SU-DHL-6 (cell line): Measurements from ENCODE around the gene PTBP3.

Source experiments
- CTCF ChIP-seq: fragments of 200-600 bp; sonication (generic); IDR thresholded peaks from one replicate; pipeline ENCODE4 v1.5.1; 2017; ENCODE audit warnings: antibody characterized with exemption, mild to moderate bottlenecking, low read length, moderate library complexity; ENCODE audit not compliant: insufficient read depth, poor library complexity, severe bottlenecking
- EZH2phosphoT487 ChIP-seq: fragments of 200-600 bp; sonication (generic), shearing (Covaris generic); conservative IDR thresholded peaks from 2 replicates; pipeline ENCODE4 v1.6.1; 2018; ENCODE audit warnings: mild to moderate bottlenecking, antibody characterized with exemption, low read length, moderate library complexity, mixed read lengths

- TF ChIP-seq CTCF: no peak
- TF ChIP-seq EZH2phosphoT487: no peak
Observed at GRCh38 chr9:112212926-112213325, 120.5 kb downstream of the PTBP3 start.
